HL-60/S4 treated with retinoic acid at 250 ng/mL for 4 days and 3 days (cell line): ENCODE data around the gene SIMC1.

Experiments used
- in situ Hi-C: fragments of 300-500 bp; cut with MboI; formaldehyde crosslinking; loops from 2 replicates; pipeline ENCODE4 v1.7.0; 2022; ENCODE audit warnings: low sequenced_read_pairs

The SIMC1 gene

DNA sequence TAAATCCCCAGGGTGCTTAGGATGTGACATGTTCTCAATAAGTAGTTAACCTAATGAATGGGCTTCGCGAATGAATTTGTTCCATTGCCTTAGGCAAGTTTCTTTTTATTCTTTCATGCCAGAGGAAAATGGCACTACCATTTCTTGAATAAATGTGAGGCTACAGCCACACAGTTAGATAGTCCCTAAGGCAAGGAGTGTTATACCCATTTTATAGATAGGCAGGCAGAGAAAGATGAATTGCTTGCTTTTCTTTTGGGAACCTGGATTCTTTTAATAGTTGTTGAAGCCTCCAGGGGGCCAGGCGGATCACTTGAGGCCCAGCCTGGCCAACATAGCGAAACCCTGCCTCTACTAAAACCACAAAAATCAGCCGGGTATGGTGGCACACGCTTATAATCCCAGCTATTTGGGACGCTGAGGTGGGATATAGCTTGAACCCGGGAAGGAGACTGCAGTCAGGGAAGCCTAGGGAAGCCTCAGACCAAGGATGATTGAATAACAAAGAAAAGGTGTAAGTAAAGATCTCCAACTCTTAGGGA, 149.2 kb downstream of the SIMC1 start:
- in situ Hi-C loops, result no loop called here

DNA sequence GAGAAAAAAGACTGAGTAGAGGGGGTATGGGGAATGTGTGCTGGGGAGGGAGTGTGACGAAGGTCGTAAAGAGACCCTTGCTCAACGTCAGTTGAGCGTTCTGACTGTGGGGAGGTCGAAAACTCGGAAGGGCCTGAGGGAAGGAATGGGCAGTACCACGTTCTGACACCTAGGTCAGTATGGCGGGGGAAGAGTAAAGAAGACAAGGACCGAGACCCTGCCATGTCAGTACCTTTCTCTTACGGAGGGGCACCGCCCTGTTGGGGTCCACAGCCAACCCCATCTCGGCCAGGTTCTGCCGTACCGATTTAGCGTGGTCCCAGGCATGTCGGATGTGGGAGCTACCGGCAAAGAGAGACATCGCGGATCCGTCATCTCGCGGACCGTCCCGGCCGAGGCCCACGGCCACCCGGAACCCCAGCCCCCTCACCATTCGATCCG, 149.8 kb downstream of the SIMC1 start:
- in situ Hi-C loops, result no loop called here

DNA sequence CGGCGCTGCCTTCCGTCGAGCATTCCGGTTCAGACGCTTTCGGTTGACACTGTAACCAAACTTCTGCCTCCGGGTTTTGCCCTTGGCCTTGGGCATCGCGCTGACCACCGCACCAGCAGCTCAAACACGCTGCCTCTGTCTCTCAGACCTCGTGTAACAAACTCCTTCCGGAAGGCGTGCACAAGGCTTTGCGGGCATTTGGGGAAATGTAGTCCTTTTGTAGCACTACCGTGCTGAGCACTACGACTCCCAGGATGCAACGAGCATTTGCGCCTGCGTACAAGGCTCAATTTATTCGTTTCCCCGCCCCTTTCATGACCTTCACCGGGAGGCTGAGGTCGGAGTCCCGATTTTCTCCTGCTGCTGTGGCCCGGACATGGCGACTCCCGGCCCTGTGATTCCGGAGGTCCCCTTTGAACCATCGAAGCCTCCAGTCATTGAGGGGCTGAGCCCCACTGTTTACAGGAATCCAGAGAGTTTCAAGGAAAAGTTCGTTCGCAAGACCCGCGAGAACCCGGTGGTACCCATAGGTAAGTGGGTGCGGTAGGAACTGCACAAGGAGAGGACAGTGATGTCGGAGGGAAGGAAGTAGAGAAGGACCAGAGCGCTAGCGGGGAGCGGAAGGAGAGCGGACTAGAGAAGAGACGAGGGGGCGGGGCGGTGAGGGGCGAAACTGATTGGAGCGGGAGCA, 150.4 kb downstream of the SIMC1 start, which contains the start of the genes HIGD2A and NOP16:
HIGD2A (plus strand) TSS at position 308 of the 691 bp plus-strand sequence; CDS start at position 377, 69 bp downstream.
NOP16 (minus strand) TSS at position 155 of the 691 bp plus-strand sequence; CDS start at position 96, 59 bp downstream.
- in situ Hi-C loops, result no loop called here

DNA sequence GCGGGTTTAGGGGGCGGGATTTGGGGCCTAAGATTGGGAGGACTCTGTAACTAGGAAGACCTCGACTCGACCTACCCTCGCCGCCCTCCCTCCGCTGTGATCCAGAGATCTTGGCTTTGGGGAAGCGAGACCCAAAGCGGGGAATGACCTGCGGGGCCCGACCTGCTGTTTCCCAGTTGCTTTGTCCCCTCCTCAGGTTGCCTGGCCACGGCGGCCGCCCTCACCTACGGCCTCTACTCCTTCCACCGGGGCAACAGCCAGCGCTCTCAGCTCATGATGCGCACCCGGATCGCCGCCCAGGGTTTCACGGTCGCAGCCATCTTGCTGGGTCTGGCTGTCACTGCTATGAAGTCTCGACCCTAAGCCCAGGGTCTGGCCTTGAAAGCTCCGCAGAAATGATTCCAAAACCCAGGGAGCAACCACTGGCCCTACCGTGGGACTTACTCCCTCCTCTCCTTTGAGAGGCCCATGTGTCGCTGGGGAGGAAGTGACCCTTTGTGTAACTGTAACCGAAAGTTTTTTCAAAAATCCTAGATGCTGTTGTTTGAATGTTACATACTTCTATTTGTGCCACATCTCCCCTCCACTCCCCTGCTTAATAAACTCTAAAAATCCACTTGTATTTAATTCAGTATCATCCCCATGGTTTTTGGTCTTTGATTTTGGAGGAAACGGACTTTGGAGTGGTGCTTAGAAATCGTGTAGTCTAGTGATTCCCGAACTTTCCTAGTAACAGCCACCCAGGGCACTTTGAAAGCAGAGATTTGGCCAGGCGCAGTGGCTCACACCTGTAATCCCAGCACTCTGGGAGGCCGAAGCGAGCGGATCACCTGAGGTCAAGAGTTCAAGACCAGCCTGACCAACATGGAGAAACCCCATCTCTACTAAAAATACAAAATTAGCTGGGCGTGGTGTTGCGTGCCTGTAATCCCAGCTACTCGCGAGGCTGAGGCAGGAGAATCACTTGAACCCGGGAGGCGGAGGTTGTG, 151.2 kb downstream of the SIMC1 start:
- in situ Hi-C loops, result no loop called here

DNA sequence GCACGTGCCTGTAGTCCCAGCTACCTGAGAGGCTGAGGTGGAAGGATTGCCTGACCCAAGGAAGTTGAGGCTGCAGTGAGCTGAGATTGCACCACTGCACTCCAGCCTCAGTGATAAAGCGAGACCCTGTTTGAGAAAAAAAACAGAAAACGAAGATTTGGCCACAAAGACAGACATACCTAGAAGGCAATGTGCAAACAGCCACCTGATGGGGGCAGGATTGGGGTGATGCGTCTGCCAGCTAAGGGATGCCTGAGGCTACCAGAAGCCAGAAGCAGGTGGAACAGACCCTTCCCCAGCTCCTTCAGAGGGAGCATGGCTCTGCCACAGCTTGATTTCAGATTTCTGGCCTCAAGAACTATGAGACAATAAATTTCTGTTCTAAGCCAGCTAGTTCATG, 153.3 kb downstream of the SIMC1 start:
- in situ Hi-C loops, result no loop called here

DNA sequence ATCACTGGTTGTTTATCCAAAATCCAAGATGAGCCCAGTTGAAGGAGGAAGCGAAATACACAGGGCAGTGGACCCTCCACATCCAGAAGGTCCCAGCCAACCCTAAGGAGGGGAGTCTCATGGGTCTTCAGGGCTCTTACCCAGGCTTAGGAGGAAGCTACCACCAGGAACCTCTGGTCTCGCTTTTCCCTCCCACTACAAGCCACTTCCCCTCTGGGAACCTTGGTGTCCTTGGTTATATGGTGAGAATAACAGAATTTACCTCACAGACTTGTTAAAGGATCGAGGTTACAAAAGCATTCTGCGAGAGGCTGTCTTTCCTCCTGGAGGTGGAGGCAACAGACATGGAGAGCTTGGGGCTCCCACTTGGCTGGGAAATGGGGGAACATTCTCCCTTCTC, 153.8 kb downstream of the SIMC1 start:
- in situ Hi-C loops, result no loop called here

DNA sequence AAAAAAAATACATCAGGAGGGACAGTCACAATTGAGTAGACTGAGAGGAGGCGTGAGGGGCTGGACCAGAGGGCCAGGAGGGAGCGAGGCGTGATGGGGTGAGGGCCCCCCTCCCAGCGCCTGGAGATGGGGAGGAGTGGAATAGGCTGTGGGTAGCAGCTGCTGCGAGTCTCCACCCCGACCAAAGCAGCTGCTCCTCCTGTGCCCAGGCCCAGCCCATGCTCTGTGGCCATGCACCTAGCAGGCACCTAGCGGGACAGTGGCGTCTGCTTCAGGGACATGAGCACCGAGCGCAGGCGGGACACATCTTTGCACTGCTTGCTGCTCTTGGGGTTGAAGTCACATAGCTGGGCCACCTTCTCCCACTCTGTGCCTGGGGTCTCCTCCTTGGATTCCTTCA, 154.3 kb downstream of the SIMC1 start:
- in situ Hi-C loops, result no loop called here

DNA sequence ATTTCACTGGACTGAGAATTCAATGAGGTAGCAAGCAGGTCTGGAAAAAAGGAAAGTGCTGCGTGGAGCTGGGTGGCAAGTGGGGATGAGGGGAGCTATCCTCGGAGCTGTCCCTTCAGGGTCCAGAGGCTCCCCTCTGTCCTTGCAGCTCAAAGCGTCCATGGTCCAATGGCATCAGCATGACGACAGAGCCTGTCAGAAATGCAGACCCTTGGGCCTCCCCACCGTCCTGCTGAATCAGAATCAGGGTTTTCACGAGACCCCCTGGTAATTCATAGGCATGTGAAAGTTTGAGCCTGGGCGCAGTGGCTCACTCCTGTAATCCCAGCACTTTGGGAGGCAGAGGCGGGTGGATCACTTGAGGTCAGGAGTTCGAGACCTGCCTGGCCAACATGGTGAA, 155.9 kb downstream of the SIMC1 start:
- in situ Hi-C loops, result no loop called here

DNA sequence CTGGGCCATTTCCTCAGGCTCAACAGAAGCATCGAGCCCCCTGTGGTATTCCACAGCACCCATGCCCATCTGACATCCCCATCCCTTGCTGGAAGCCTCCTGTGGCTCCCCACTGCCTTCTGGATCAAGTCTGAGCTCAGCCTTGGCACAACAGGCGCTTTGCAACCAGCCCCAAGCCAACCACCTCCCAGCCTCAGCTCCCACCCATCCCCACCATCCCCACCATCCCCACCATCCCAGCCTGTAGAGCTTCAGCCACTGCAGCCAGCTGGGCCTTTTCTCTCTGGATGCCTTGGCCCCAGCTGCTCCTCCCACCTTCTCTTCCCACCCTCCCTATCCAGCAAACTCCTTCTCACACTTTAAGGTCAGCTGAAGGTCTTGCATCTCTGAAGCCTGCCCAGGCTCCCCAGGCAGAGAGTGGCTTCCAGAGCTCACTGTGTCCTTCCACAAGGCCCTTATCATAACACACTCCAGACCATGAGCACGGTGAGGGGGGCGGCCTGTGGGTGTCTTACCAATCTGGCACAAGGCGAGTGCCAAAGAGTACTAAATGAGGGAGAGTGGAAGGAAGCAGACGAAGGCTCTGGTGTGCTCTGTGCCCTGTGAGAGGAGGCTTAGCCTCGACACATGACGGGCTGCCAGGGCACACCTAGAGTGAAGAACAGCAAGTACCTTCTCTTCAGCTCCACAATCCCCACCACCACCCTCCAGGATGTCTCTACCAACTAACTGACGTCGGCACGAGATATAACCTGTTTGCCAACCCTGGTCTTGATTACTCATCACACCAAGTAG, 156.9 kb downstream of the SIMC1 start:
- in situ Hi-C loops, result no loop called here
